ENCODE measurements around the gene ABCA12. TPM values are rescaled to one million over a fixed set of nuclear protein-coding genes. Genes with fewer than 3 reads are reported as not detected.

The ABCA12 gene
- total and polyA plus RNA-seq, 9 of the 15 experiments (the other 6 are each of a cell fraction or from before 2014, with no cell fraction given) = 0.02 to 0.03 TPM; not detected in 7

DNA sequence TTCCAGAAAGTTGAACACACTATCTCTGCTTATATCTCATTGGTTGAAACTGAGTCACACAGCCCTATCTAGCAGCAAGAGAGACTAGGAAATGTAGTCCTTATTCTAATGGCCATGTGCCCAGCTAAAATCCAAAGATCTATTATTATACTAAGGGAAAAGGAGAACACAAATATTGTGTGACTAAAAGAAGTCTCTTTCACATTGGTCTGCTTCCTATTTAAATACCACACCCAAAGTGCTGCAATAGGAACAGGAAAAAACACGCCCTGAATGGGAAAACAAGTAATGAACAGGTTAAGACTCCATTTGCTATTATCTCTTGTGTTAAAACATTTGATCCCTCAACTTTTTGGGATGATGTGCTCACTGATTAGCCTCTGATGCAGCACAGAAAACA is 242.2 kb downstream of the ABCA12 start:
- no peak overlapping the region for H3K4me2 ChIP-seq (ENCODE audit: insufficient read depth, low read length)
- TF ChIP-seq MCM5 (IDR thresholded peaks at IDR 0.05; ENCODE audit: low read depth) = no peak
- TF ChIP-seq SREBF2 (CRISPR knock-in tag; IDR thresholded peaks at IDR 0.05) = no peak
- TF ChIP-seq, protein P1, sequence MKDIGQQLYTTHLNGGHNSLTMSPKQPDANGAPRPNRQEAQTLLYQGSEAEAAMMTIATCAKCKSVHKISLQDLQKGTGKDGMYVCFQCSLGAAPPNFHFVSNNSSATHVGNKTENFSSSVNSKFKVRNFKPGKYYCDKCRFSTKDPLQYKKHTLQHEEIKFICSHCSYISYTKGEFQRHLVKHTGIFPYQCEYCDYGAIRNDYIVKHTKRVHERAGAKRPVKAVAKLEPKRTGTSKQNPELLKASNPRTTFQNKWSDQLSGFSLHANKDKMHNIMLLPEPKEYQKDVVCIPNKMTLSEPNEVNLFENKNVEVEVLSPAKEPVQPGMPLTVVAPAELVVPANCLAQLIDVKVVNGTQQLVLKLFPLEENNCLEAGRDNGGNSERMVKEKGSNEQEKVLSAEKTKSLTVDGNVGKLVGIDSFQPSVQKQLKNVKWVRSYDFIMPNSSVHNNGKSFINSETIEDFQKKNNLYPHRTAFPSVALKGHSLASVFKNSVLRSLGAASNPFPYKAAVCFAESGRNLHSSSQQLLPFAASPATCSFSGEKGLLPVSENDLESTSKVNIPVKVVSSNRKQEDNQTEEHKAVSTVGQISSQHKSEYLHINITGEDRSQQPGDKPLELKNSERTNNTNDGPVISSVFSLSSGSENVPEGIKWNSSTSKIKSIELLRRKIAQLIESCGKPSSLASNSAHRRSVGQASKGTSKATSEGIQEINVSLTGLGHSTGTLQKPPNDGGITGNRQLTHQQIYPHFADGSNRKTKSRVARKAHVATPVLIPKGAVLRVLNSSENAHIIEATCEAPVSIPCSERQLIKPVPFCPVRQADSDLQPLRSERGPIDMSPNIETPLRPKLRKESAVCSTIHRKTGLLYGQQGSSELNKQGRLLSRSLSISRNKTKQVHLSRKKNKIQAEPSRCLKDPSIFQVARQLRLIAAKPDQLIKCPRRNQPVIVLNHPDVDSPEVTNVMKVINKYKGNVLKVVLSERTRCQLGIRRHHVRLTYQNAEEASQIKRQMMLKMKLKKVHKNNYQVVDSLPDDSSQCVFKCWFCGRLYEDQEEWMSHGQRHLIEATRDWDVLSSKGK (CRISPR knock-in tag; IDR thresholded peaks at IDR 0.05) = no peak
- no peak for TF ChIP-seq SAFB (IDR thresholded peaks at IDR 0.05; ENCODE audit: borderline replicate concordance, low read depth, low read length)
- TF ChIP-seq LCOR (CRISPR knock-in tag; IDR thresholded peaks at IDR 0.05) = no peak
- TF ChIP-seq FOXJ2 (tag; IDR thresholded peaks at IDR 0.05) = no peak
- TF ChIP-seq, protein P2, sequence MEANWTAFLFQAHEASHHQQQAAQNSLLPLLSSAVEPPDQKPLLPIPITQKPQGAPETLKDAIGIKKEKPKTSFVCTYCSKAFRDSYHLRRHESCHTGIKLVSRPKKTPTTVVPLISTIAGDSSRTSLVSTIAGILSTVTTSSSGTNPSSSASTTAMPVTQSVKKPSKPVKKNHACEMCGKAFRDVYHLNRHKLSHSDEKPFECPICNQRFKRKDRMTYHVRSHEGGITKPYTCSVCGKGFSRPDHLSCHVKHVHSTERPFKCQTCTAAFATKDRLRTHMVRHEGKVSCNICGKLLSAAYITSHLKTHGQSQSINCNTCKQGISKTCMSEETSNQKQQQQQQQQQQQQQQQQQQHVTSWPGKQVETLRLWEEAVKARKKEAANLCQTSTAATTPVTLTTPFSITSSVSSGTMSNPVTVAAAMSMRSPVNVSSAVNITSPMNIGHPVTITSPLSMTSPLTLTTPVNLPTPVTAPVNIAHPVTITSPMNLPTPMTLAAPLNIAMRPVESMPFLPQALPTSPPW (CRISPR knock-in tag; IDR thresholded peaks at IDR 0.05) = no peak
- TF ChIP-seq, protein P3, sequence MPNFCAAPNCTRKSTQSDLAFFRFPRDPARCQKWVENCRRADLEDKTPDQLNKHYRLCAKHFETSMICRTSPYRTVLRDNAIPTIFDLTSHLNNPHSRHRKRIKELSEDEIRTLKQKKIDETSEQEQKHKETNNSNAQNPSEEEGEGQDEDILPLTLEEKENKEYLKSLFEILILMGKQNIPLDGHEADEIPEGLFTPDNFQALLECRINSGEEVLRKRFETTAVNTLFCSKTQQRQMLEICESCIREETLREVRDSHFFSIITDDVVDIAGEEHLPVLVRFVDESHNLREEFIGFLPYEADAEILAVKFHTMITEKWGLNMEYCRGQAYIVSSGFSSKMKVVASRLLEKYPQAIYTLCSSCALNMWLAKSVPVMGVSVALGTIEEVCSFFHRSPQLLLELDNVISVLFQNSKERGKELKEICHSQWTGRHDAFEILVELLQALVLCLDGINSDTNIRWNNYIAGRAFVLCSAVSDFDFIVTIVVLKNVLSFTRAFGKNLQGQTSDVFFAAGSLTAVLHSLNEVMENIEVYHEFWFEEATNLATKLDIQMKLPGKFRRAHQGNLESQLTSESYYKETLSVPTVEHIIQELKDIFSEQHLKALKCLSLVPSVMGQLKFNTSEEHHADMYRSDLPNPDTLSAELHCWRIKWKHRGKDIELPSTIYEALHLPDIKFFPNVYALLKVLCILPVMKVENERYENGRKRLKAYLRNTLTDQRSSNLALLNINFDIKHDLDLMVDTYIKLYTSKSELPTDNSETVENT (CRISPR knock-in tag; IDR thresholded peaks at IDR 0.05) = no peak
- no peak for TF ChIP-seq TSC22D4 (tag; IDR thresholded peaks at IDR 0.05)
- no peaks in the 10 kb centered on the region for H3K27me3 ChIP-seq (ENCODE audit: control insufficient read depth in 2 of 2, insufficient read depth in 2 of 2, low read length in 2 of 2)
- intact Hi-C loops (cut with micrococcal nuclease) (no loop called here), in situ Hi-C loops (cut with MboI) (no loop called here)
- H3K36me3 ChIP-seq (ENCODE audit: control insufficient read depth, insufficient read depth, low read length) = no peaks in the 10 kb centered on the region
- ChIA-PET POLR2A (no interaction called here), CTCF (ENCODE audit: low intra/inter-chr PET ratio) (no interaction called here)
- H3K4me1 ChIP-seq (replicated peaks in 1 of 2; ENCODE audit: control insufficient read depth in 2 of 2, insufficient read depth in 2 of 2, low read length in 2 of 2) = no peaks in the 10 kb centered on the region
- no peaks in the 10 kb centered on the region for H3K79me2 ChIP-seq (ENCODE audit: control insufficient read depth, insufficient read depth, low read length)
- H3K9me1 ChIP-seq (ENCODE audit: control insufficient read depth, insufficient read depth, low read length) = no peaks in the 10 kb centered on the region
- H3K9me3 ChIP-seq (replicated peaks; ENCODE audit: control insufficient read depth, insufficient read depth, low read depth, low read length) = no peaks in the 10 kb centered on the region
- no peaks in the 10 kb centered on the region for H4K20me1 ChIP-seq (replicated peaks; ENCODE audit: control insufficient read depth, insufficient read depth, low read length)
- no peak for FAIRE-seq
- H3K9ac ChIP-seq (ENCODE audit: insufficient read depth in 1 of 2, low read depth in 2 of 2, low read length in 2 of 2) = no peak overlapping the region
- no peak for ATAC-seq
- no peak for DNase-seq (ENCODE audit: extremely low read depth in 1 of 4, low spot score in 3 of 4)
- no CpG with 5 or more reads among the region's 1 CpG for WGBS (ENCODE audit: insufficient coverage, low coverage, missing lambda C conversion rate)
- no peak overlapping the region for H2AFZ ChIP-seq (ENCODE audit: low read depth, low read length)
- H3K27ac ChIP-seq (ENCODE audit: extremely low read depth, low read depth, low read length) = no peak overlapping the region
- H3K4me3 ChIP-seq = no peak overlapping the region
- no TSS peak for BruUV-seq (replicated peaks)
